Heart left ventricle (tissue), 13 donors: ENCODE data around the gene HLA-DQB1.

ENCODE experiments used
- POLR2A ChIP-seq, 2 donors: fragments of 450-650 bp; IDR thresholded peaks; one replicate each; pipeline ENCODE4 v1.6.1; 2017; ENCODE audit warnings: antibody characterized with exemption in 2 of 2, mild to moderate bottlenecking in 2 of 2, moderate library complexity in 2 of 2
- TF ChIP-seq, protein P1 (sequence below), 12 donors: fragments of 200-600 bp; sonication (generic) in 4 of 12; IDR thresholded peaks; one replicate each; pipeline versions ENCODE4 v1.5.0 to v1.8.0; 2018 to 2022; ENCODE audit warnings: antibody characterized with exemption in 12 of 12, mild to moderate bottlenecking in 5 of 12
- donor health status: ischemic (EF 13 %, LVEDD 7.1; RV severe dilation, severe dysfunction).
- donor health status: DM: no; HTN: yes; CAD: no.
- donor health status: DM: no; HTN: no; CAD: no.
- donor health status: ischemic (EF 25% LVEDD 6.9; RV normal size, moderate dysfunction).
- donor health status: ischemic (EF 25% LVEDD 5.7; RV mildly dilated, moderate dysfunction).
- donor health status: ischemic (EF 35%, LVEDD 5.7; RV mildly dilated, moderate dysfunction).
- donor health status: nonischemic (EF 11% LVEDD 7.7; RV severe dilation, severe dysfunction).
- donor health status: DM: yes; HTN: yes; CAD: no.
- donor health status: PGD.
- donor health status: ischemic (EF 29% LVEDD 5.4; RV normal size, mild dysfunction).
- donor health status: nonischemic (EF 23%, LVEDD 6.1; RV moderate dilation, normal function).

DNA sequence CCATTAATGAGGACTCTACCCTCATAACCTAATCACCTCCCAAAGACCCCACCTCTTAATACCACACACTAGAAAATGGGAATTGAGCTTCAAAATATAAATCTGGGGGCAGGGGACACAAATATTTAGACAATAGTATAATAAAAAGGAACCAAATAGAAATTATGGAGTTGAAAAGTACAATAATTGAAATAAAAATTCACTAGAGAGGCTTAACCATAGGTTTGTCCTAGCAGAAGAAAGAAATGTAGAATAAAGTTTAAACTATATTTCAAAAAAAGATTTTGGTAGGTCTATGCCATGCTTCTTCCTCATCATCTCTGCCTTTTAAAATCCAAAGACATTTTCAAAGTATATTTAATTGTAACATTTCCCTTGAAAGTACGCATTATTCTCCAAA, 48.7 kb downstream of the HLA-DQB1 start:
- TF ChIP-seq, protein P1, sequence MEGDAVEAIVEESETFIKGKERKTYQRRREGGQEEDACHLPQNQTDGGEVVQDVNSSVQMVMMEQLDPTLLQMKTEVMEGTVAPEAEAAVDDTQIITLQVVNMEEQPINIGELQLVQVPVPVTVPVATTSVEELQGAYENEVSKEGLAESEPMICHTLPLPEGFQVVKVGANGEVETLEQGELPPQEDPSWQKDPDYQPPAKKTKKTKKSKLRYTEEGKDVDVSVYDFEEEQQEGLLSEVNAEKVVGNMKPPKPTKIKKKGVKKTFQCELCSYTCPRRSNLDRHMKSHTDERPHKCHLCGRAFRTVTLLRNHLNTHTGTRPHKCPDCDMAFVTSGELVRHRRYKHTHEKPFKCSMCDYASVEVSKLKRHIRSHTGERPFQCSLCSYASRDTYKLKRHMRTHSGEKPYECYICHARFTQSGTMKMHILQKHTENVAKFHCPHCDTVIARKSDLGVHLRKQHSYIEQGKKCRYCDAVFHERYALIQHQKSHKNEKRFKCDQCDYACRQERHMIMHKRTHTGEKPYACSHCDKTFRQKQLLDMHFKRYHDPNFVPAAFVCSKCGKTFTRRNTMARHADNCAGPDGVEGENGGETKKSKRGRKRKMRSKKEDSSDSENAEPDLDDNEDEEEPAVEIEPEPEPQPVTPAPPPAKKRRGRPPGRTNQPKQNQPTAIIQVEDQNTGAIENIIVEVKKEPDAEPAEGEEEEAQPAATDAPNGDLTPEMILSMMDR (IDR thresholded peaks at IDR 0.05) = no peak
- no peak for TF ChIP-seq POLR2A (IDR thresholded peaks at IDR 0.05)
